SK-N-SH treated with all-trans-retinoic acid at 6 μM for 48 hours (cell line): ENCODE measurements around the gene YIPF7.

Source experiments
- BACH2 ChIP-seq: fragments of 250-450 bp; sonication (Bioruptor Pico); IDR thresholded peaks from 2 replicates; pipeline ENCODE4 v1.9.0; 2021; ENCODE audit warnings: mild to moderate bottlenecking, borderline replicate concordance
- CSDC2 ChIP-seq: fragments of 250-450 bp; sonication (Bioruptor Pico); IDR thresholded peaks from 2 replicates; pipeline ENCODE4 v1.5.0; 2020; ENCODE audit warnings: mild to moderate bottlenecking, moderate library complexity
- GLIS3 ChIP-seq: fragments of 250-450 bp; sonication (Bioruptor Pico); IDR thresholded peaks from 2 replicates; pipeline ENCODE4 v1.5.0; 2020; ENCODE audit warnings: mild to moderate bottlenecking, moderate library complexity
- ISL1 ChIP-seq: fragments of 250-450 bp; sonication (Bioruptor Pico); IDR thresholded peaks from 2 replicates; pipeline ENCODE4 v2.1.2; 2022; ENCODE audit warnings: mild to moderate bottlenecking, moderate library complexity
- PPARA ChIP-seq: fragments of 250-450 bp; sonication (Bioruptor Pico); IDR thresholded peaks from 2 replicates; pipeline ENCODE4 v1.5.0; 2020; ENCODE audit warnings: mild to moderate bottlenecking, borderline replicate concordance
- TOX ChIP-seq: fragments of 250-450 bp; sonication (Bioruptor Pico); IDR thresholded peaks from 2 replicates; pipeline ENCODE4 v1.8.0; 2021; ENCODE audit warnings: mild to moderate bottlenecking, moderate library complexity, borderline replicate concordance
- ZFP3 ChIP-seq: fragments of 250-450 bp; sonication (Bioruptor Pico); IDR thresholded peaks from 2 replicates; pipeline ENCODE4 v1.5.0; 2020; ENCODE audit warnings: mild to moderate bottlenecking, moderate library complexity
- ZFP30 ChIP-seq: fragments of 450-650 bp; formaldehyde crosslinking; IDR thresholded peaks from 2 replicates; pipeline ENCODE4 v1.5.0; 2022; ENCODE audit warnings: mild to moderate bottlenecking, moderate library complexity
- TF ChIP-seq, protein P1 (sequence below): fragments of 250-450 bp; sonication (Bioruptor Pico); IDR thresholded peaks from 2 replicates; pipeline ENCODE4 v1.8.0; 2020; ENCODE audit warnings: mild to moderate bottlenecking, moderate library complexity, borderline replicate concordance
- TF ChIP-seq, protein P2 (sequence below): fragments of 250-450 bp; sonication (Bioruptor Pico); IDR thresholded peaks from 2 replicates; pipeline ENCODE4 v1.5.1; 2021; ENCODE audit warnings: mild to moderate bottlenecking, moderate library complexity

- TF ChIP-seq, protein P1, sequence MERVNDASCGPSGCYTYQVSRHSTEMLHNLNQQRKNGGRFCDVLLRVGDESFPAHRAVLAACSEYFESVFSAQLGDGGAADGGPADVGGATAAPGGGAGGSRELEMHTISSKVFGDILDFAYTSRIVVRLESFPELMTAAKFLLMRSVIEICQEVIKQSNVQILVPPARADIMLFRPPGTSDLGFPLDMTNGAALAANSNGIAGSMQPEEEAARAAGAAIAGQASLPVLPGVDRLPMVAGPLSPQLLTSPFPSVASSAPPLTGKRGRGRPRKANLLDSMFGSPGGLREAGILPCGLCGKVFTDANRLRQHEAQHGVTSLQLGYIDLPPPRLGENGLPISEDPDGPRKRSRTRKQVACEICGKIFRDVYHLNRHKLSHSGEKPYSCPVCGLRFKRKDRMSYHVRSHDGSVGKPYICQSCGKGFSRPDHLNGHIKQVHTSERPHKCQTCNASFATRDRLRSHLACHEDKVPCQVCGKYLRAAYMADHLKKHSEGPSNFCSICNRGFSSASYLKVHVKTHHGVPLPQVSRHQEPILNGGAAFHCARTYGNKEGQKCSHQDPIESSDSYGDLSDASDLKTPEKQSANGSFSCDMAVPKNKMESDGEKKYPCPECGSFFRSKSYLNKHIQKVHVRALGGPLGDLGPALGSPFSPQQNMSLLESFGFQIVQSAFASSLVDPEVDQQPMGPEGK (CRISPR knock-in tag): no peak
- TF ChIP-seq TOX (CRISPR knock-in tag) (no peak), ZFP3 (no peak), BACH2 (CRISPR knock-in tag) (no peak), ISL1 (CRISPR knock-in tag) (no peak), PPARA (no peak), GLIS3 (CRISPR knock-in tag) (no peak), ZFP30 (CRISPR knock-in tag) (no peak), CSDC2 (CRISPR knock-in tag) (no peak)
- TF ChIP-seq, protein P2, sequence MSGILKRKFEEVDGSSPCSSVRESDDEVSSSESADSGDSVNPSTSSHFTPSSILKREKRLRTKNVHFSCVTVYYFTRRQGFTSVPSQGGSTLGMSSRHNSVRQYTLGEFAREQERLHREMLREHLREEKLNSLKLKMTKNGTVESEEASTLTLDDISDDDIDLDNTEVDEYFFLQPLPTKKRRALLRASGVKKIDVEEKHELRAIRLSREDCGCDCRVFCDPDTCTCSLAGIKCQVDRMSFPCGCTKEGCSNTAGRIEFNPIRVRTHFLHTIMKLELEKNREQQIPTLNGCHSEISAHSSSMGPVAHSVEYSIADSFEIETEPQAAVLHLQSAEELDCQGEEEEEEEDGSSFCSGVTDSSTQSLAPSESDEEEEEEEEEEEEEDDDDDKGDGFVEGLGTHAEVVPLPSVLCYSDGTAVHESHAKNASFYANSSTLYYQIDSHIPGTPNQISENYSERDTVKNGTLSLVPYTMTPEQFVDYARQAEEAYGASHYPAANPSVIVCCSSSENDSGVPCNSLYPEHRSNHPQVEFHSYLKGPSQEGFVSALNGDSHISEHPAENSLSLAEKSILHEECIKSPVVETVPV (CRISPR knock-in tag): no peak
These were observed 12.3 kb upstream of the YIPF7 start for GRCh38 chr4:44663539-44664263.
